Raji (cell line): ENCODE data around the gene CYB5RL.

Experiments used
- POLR2A ChIP-seq: IDR thresholded peaks from 2 replicates; pipeline ENCODE4 v1.6.1; 2011; ENCODE audit warnings: low read depth, low read length, control low read depth; ENCODE audit not compliant: insufficient read depth

CYB5RL gene

DNA sequence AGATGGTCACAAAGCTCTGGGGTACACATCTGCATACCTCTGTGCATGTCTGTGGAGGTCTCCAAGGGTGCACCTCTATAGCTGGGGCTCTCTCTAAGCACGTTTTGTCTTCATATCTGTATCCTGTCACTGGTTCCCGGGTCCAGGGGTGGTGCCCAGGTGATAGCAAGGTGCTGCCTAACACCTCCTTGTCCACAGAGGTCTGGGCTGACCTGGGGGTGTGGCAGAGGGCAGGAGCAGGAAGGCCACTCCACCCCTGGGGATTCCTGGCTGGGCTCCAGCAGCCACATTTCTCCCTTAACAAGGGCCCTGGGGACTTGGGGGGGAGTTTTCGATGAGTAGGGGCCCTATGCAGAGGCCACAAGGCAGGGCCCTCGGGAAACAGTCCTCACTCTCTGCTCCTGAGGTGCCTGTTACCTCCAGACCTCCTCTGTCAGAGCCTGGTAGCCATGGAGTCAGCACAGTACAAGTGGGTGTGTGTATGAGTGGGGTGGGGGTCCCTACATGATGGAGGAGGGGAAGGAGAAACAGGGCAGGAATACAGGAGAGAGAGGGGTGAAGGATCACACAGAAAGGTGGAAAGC, 40.0 kb downstream of the CYB5RL start:
- TF ChIP-seq POLR2A = no peak

DNA sequence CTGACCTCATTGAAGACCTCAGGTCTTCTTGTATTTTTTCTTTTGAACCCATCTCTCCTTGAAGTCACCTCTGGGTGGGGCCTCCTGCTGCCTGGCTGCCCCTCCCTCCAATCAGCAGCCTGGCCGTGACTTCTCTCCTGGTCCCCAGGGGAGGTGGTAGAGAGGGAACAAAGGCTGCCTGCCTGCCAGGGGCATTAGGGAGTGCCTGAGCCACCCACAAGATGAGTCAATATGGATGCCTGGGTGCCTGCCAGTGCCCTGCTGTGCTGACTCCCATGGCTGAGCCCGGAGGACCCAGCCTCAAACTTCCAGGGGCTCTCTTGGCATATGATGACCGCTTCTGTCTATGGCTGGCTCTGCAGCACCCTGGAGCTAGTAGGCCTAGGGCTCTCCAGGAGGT, 41.8 kb downstream of the CYB5RL start:
- no peak for TF ChIP-seq POLR2A

DNA sequence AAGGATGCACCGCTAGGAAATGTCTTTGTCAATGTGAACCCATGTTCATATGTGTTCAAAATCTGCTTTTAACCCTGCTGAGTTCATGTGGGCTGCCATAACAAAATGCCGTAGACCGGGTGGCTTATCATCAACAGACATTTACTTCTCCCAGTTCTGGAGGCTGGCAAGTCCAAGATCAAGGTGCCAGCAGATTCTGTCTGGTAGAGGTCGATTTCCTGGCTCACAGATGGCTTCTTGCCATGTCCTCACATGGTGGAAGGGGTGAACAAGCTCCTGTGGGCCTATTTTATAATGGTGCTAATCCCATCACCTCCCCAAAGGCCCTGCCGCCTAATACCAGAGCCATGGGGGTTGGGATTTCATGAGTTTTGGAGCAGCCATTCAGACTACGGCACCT, 42.4 kb downstream of the CYB5RL start:
- no peak for TF ChIP-seq POLR2A

GRCh38 chr1:54156986-54157385, 42.8 kb downstream of the CYB5RL start:
- TF ChIP-seq POLR2A = no peak

GRCh38 chr1:54156201-54156600, 43.6 kb downstream of the CYB5RL start:
- TF ChIP-seq POLR2A = no peak

DNA sequence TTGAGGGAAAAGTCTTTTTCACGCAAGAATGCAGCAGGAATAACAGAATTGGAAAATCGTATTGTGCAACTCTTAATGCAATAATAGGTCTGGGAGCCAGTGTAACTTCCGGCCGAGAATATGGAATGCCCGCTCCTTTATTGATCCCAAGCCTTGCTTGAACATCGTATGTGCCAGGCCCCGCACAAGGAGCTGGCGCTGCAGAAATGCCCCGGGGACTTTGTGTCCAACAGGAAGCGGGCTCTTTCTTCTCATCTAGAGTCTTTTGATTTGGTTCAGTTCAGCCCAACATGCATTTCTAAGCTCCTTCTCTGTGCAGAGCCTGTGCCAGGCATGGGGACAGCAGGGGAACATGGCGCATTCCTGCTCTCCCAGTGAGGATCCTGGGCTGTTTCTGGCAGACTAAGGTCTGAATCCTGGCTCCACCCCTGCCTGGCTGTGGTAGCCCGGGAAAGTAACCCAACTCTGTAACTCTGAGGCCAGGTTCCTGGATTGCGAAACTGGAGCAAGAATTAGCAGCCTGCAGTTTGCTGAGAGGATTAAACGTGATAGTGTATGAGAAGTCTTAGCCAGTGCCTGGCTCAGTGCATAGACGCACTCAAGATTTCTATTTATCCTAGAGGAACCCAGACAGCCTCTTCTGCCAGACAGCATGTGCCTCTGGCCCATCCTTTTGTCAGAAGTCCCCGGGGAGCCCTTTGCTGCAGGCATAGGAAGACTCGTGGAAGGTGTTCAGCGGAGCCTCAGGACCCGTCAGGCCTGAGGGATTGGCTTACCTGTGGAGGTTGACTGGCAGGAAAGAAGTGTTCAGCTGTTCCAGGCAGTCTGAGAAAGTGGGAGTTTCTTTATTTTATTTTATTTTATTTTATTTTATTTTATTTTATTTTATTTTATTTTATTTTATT, 46.0 kb downstream of the CYB5RL start:
- no peak for TF ChIP-seq POLR2A

DNA sequence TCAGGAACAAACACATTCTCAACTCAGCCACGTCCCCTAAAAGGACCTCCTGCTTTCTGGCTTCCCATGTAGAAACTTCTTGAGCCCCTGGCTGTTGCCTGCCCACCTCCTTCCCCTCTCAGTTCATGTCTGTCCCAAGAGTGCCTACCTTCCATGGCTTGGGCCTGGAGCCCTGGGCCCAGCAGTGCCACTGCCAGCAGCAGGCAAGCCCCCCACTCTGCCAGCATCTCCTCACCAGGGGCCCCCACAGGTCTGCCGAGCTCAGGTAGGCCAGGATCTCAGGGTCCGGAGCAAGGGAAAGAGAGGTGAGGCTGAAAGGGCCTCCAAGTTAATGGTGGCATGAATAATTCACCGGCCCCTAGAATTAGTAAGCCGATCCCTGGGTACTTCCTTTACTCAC, 47.1 kb downstream of the CYB5RL start, which contains the start of gene CDCP2:
Gene CDCP2, minus strand, starts transcription at position 305 of the 400 bp plus-strand sequence. Its CDS starts 78 bp downstream, at position 227.
- no peak for TF ChIP-seq POLR2A

GRCh38 chr1:54151013-54151412, 48.8 kb downstream of the CYB5RL start:
- no peak for TF ChIP-seq POLR2A
